HG03103 (cell line): ENCODE data around the gene EEF1B2.

ENCODE experiments used
- ATAC-seq: cut with Tn5 transposase; IDR thresholded peaks from one replicate; pipeline ENCODE4 v1.9.1; 2021; ENCODE audit warnings: low read depth; ENCODE audit not compliant: unreplicated experiment

EEF1B2 gene

GRCh38 chr2:206211657-206212255 is 52.1 kb downstream of the EEF1B2 start:
- no peak for ATAC-seq
